CD4-positive, CD25-positive, alpha-beta regulatory T cell (primary cell): ENCODE results near the gene PIK3AP1. TPM values are rescaled to one million over a fixed set of nuclear protein-coding genes. Genes with fewer than 3 reads are reported as not detected.

Source experiments
- ATAC-seq, 2 donors: fragments of 150-1000 bp; cut with Tn5 transposase; one replicate each; pipeline ENCODE4 v1.10.0; 2021; ENCODE audit warnings: low read depth in 2 of 2, moderate number of reproducible peaks in 2 of 2, moderate library complexity in 1 of 2
- DNase-seq, 3 donors: peaks; one replicate each; pipeline versions ENCODE4 v3.0.0 to v3.0.0-alpha.2; 2012 to 2022; ENCODE audit warnings: mixed read lengths in 1 of 3
- H3K27ac ChIP-seq: one replicate; pipeline ENCODE4 v1.7.0; 2013; ENCODE audit warnings: mild to moderate bottlenecking, low read length; ENCODE audit not compliant: insufficient read depth, poor library complexity, severe bottlenecking
- H3K27me3 ChIP-seq: one replicate; pipeline ENCODE4 v1.7.0; 2013; ENCODE audit warnings: low read length; ENCODE audit not compliant: control insufficient read depth, insufficient read depth
- H3K36me3 ChIP-seq: one replicate; pipeline ENCODE4 v1.7.0; 2013; ENCODE audit warnings: mild to moderate bottlenecking, low read length, moderate library complexity; ENCODE audit not compliant: control insufficient read depth, insufficient read depth
- H3K4me1 ChIP-seq: 2 replicates; pipeline ENCODE4 v1.7.0; 2013; ENCODE audit warnings: mild to moderate bottlenecking, low read length; ENCODE audit not compliant: insufficient read depth, control insufficient read depth, poor library complexity, severe bottlenecking
- H3K4me3 ChIP-seq: one replicate; pipeline ENCODE4 v1.7.0; 2013; ENCODE audit warnings: low read depth, mild to moderate bottlenecking, low read length, moderate library complexity
- H3K9me3 ChIP-seq, 2 experiments: 1 replicate in 1 of 2; 2 replicates in 1 of 2; pipeline ENCODE4 v1.7.0; 2013; ENCODE audit warnings: low read length in 2 of 2, mild to moderate bottlenecking in 1 of 2, moderate library complexity in 1 of 2; ENCODE audit not compliant: control insufficient read depth in 2 of 2
- H3K27ac Mint-ChIP-seq, 3 donors: one replicate each; pipeline ENCODE4 v1.8.0; 2020 to 2022; ENCODE audit warnings: mild to moderate bottlenecking in 3 of 3, mixed read lengths in 3 of 3, moderate library complexity in 2 of 3
- H3K27me3 Mint-ChIP-seq: one replicate; pipeline ENCODE4 v1.8.0; 2022; ENCODE audit warnings: mild to moderate bottlenecking, mixed read lengths
- H3K36me3 Mint-ChIP-seq: one replicate; pipeline ENCODE4 v1.8.0; 2020; ENCODE audit warnings: mixed read lengths
- H3K4me1 Mint-ChIP-seq, 4 donors: one replicate each; pipeline ENCODE4 v1.8.0; 2020 to 2022; ENCODE audit warnings: mixed read lengths in 4 of 4, mild to moderate bottlenecking in 1 of 4
- H3K4me3 Mint-ChIP-seq, 4 donors: one replicate each; pipeline ENCODE4 v1.8.0; 2020 to 2022; ENCODE audit warnings: mild to moderate bottlenecking in 4 of 4, mixed read lengths in 4 of 4, moderate library complexity in 3 of 4
- H3K9me3 Mint-ChIP-seq, 7 donors: one replicate each; pipeline ENCODE4 v1.8.0; 2020 to 2022; ENCODE audit warnings: mixed read lengths in 7 of 7, mild to moderate bottlenecking in 3 of 7, moderate library complexity in 2 of 7
- polyA plus RNA-seq, 4 donors: library from polyadenylated mRNA; unstranded; fragments of 300-500 nt; fragmentation: Illumina TruSeq; gene quantifications; one replicate each; pipeline ENCODE4 v1.2.3, GENCODE V29; 2021
- total RNA-seq: library from RNA; stranded (reverse); gene quantifications from one replicate; pipeline ENCODE4 v1.2.3, GENCODE V29; 2022

Gene PIK3AP1
- total and polyA plus RNA-seq, 5 donors from 2014 or later: 0.92 to 3.5 (median 1.7) TPM

DNA sequence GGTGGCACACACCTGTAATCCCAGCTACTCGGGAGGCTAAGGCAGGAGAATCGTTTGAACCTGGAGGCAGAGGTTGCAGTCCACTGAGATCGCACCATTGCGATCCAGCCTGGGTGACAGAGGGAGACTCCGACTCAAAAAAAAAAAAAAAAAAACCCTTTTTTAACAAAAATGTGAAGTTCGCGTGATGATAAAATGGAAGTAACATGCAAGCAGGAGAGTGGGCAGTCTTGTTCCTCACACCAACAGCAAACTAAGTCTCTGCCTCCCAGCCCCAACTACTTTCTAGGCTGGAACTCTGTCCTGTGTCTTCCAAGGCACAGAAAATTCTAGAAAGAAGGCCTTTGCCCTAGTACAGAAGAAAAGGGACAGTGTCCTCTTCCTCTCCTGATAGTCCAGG, 11.3 kb downstream of the PIK3AP1 start:
- Histone ChIP-seq H3K4me1 (no peaks in the 10 kb centered on the region), H3K9me3 (no peaks in the 10 kb centered on the region), H3K4me3 (no peak overlapping the region), H3K36me3 (no peaks in the 10 kb centered on the region), H3K27me3 (no peaks in the 10 kb centered on the region), H3K27ac (no peak overlapping the region)
- Mint-ChIP-seq H3K27me3 (no peaks in the 10 kb centered on the region), H3K27ac (no peak overlapping the region), H3K4me3 (no peak overlapping the region), H3K9me3 (no peaks in the 10 kb centered on the region), H3K36me3 (no peaks in the 10 kb centered on the region), H3K4me1 (no peaks in the 10 kb centered on the region)
- DNase-seq: no peak
- no peak for ATAC-seq

DNA sequence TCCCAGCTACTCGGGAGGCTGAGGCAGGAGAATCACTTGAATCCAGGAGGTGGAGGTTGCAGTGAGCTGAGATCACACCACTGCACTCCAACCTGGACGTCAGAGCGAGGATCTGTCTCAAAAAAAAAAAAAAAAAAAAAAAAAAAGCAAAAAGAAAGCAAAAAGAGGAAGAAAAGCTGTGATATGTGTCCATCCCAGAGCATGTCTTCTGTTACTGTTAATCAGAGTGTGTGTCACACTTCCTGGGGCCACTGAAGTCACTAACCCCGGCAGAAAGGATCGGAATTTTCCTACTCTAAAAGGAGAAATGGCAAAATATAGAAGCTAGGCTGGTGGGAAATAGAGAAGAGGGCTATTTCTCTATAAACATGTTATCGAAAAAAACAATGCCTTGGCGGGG, 11.9 kb downstream of the PIK3AP1 start:
- H3K27me3 ChIP-seq: no peaks in the 10 kb centered on the region
- peak in 1 of 2 donors; percentile 46 for ATAC-seq

DNA sequence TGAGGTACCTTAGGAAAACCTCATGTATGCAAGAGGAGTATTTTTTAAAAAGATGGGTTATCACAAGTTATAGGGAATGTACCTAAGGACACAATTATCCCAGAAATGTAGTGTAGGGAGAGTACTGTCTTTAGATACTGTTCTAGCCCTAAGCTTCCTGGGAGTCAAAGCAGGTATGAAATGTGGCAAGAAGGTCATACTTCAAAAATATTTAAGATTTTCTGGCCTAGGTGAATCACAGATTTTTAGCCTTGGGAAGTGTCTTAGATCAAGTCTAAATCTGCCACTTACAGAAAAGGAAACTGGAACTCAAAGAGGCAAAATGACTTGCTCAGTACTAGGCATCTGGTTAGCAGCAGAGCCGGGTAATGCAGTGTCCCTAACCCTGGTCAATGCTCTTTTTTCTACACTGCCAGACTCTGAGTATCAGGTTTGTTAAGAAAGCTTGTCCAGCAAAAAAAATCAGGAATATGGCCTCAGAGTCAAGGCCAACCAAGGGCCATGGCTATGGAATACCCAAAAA, 13.9 kb downstream of the PIK3AP1 start:
- H3K4me1 Mint-ChIP-seq: peaks cover 0 to 3% (median 0%) of the 10 kb centered on the region in 4 donors

More for the DNA sequence above, 11.9 kb downstream of the PIK3AP1 start:
- no peaks in the 10 kb centered on the region for H3K9me3 ChIP-seq
- H3K4me1 Mint-ChIP-seq: peaks cover 0 to under 1% (median 0%) of the 10 kb centered on the region in 4 donors
- no peak overlapping the region for H3K4me3 Mint-ChIP-seq
- no peaks in the 10 kb centered on the region for H3K36me3 Mint-ChIP-seq
- H3K4me3 ChIP-seq: no peak overlapping the region
- H3K27ac Mint-ChIP-seq: peak overlapping the region in 1 of 3 donors; percentile 56
- H3K36me3 ChIP-seq: no peaks in the 10 kb centered on the region
- no peaks in the 10 kb centered on the region for H3K9me3 Mint-ChIP-seq
- H3K27me3 Mint-ChIP-seq: no peaks in the 10 kb centered on the region
- H3K27ac ChIP-seq: no peak overlapping the region
- DNase-seq: no peak
- H3K4me1 ChIP-seq: no peaks in the 10 kb centered on the region

DNA sequence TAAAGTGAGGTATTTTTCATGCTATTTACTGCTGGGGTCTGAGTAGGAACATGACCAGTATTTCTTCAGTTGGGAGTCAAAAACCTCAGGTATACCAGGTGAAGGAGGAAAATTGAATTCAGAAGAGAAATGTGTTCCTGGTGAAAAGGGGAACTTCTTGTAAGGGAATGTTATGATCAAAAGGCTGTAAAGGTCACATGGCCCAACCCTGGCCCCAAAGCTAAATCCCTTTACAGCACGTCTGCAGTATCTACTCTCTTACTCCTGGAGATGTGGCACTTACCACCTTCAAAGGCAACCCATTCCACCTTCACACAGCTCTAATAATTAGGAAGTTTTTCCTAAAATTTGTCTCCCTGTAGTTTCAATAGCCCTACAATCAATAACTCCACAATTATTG, 15.2 kb downstream of the PIK3AP1 start:
- no peak for ATAC-seq
- Mint-ChIP-seq H3K4me1 (peaks cover 0 to 3% (median 0%) of the 10 kb centered on the region in 4 donors), H3K36me3 (no peaks in the 10 kb centered on the region), H3K27me3 (no peaks in the 10 kb centered on the region), H3K4me3 (no peak overlapping the region), H3K9me3 (no peaks in the 10 kb centered on the region), H3K27ac (no peak overlapping the region)
- H3K27ac ChIP-seq: no peak overlapping the region
- no peak for DNase-seq
- no peaks in the 10 kb centered on the region for H3K4me1 ChIP-seq
- no peaks in the 10 kb centered on the region for H3K36me3 ChIP-seq
- H3K27me3 ChIP-seq: no peaks in the 10 kb centered on the region
- H3K4me3 ChIP-seq: no peak overlapping the region
- H3K9me3 ChIP-seq: no peaks in the 10 kb centered on the region

More for the DNA sequence above, 13.9 kb downstream of the PIK3AP1 start:
- H3K9me3 Mint-ChIP-seq: no peaks in the 10 kb centered on the region
- Histone ChIP-seq H3K9me3 (no peaks in the 10 kb centered on the region), H3K27ac (no peak overlapping the region), H3K27me3 (no peaks in the 10 kb centered on the region), H3K4me1 (no peaks in the 10 kb centered on the region), H3K36me3 (no peaks in the 10 kb centered on the region), H3K4me3 (no peak overlapping the region)
- no peaks in the 10 kb centered on the region for H3K36me3 Mint-ChIP-seq
- no peak overlapping the region for H3K27ac Mint-ChIP-seq
- H3K4me3 Mint-ChIP-seq: no peak overlapping the region
- no peaks in the 10 kb centered on the region for H3K27me3 Mint-ChIP-seq
- ATAC-seq: no peak
- DNase-seq: no peak

DNA sequence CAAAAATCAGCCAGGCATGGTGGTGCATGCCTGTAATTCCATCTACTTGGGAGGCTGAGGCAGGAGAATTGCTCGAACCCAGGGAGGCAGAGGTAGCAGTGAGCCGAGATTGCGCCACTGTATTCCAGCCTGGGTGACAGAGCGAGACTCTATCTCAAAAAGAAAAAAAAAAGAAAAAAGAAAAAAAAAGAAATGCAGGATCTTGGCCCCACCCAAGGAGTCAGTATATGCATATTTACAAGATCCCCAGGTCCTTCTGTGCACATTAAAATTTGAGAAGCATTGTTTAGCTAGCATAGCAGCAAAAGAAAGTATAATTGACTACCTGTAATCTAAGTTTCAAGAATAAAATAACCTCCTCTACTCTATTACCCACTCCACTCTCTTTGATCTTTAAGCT, 15.8 kb downstream of the PIK3AP1 start:
- no peaks in the 10 kb centered on the region for H3K9me3 ChIP-seq
- H3K36me3 ChIP-seq: no peaks in the 10 kb centered on the region
- ATAC-seq (no peak), DNase-seq (no peak)
- no peaks in the 10 kb centered on the region for H3K36me3 Mint-ChIP-seq
- no peak overlapping the region for H3K4me3 ChIP-seq
- no peaks in the 10 kb centered on the region for H3K27me3 ChIP-seq
- no peak overlapping the region for H3K27ac ChIP-seq
- H3K27ac Mint-ChIP-seq: no peak overlapping the region
- no peaks in the 10 kb centered on the region for H3K9me3 Mint-ChIP-seq
- H3K4me3 Mint-ChIP-seq: no peak overlapping the region
- H3K4me1 ChIP-seq: no peaks in the 10 kb centered on the region
- no peaks in the 10 kb centered on the region for H3K27me3 Mint-ChIP-seq
- peaks cover 0 to 3% (median 0%) of the 10 kb centered on the region in 4 donors for H3K4me1 Mint-ChIP-seq

DNA sequence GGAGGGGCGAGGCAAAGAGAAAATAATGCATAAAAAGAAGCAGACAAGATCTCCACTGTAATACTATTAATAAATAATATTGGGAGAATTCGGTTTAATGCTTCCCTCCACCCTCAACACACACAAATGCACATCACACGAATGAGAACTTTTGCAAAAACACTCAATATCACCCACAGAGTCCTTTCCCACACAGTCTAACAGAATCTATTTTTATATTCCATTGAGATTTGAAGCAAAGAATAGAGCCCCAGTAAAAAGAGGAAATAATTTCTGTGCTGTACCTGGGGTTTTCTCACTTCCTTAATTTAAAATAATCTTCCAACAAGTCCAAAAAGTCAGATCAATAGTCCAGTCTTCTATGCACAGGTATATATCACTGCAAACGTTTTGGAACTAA, 17.0 kb downstream of the PIK3AP1 start:
- peaks cover 0 to 3% (median 0%) of the 10 kb centered on the region in 4 donors for H3K4me1 Mint-ChIP-seq
- ATAC-seq: peak in 1 of 2 donors; percentile 32
- H3K9me3 ChIP-seq: no peaks in the 10 kb centered on the region
- H3K36me3 ChIP-seq: no peaks in the 10 kb centered on the region
- no peak overlapping the region for H3K4me3 Mint-ChIP-seq
- H3K27me3 ChIP-seq: no peaks in the 10 kb centered on the region
- no peak for DNase-seq
- H3K27ac Mint-ChIP-seq: no peak overlapping the region
- H3K4me1 ChIP-seq: no peaks in the 10 kb centered on the region
- H3K36me3 Mint-ChIP-seq: no peaks in the 10 kb centered on the region
- H3K9me3 Mint-ChIP-seq: no peaks in the 10 kb centered on the region
- no peak overlapping the region for H3K27ac ChIP-seq
- H3K4me3 ChIP-seq: no peak overlapping the region
- no peaks in the 10 kb centered on the region for H3K27me3 Mint-ChIP-seq

DNA sequence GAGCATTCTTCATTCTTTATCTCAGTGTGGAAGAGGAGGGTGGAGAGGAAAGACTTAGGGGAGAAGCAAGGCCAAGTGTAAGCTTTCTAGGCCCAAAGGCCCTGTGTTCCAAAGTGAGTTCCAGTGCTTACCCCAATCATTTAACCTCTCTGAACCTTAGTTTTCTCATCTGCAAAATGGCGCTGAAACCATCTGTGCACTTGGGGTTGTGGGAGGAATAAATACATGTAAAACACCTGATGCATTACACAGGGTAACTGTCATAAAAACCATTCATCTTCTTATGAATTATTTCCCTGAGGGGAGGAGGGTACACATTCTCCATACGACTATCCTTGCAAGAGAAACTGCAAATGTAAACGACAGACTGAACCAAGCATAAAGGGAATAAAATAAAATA, 19.0 kb downstream of the PIK3AP1 start:
- H3K36me3 ChIP-seq: no peaks in the 10 kb centered on the region
- no peak overlapping the region for H3K4me3 Mint-ChIP-seq
- no peaks in the 10 kb centered on the region for H3K27me3 Mint-ChIP-seq
- H3K36me3 Mint-ChIP-seq: no peaks in the 10 kb centered on the region
- H3K9me3 Mint-ChIP-seq: no peaks in the 10 kb centered on the region
- no peak overlapping the region for H3K4me3 ChIP-seq
- no peak overlapping the region for H3K27ac Mint-ChIP-seq
- H3K4me1 ChIP-seq: peaks cover under 1% of the 10 kb centered on the region
- H3K9me3 ChIP-seq: no peaks in the 10 kb centered on the region
- ATAC-seq: no peak
- no peak for DNase-seq
- no peaks in the 10 kb centered on the region for H3K27me3 ChIP-seq
- H3K4me1 Mint-ChIP-seq: peaks cover 2 to 8% (median 5%) of the 10 kb centered on the region in 4 donors
- H3K27ac ChIP-seq: no peak overlapping the region

DNA sequence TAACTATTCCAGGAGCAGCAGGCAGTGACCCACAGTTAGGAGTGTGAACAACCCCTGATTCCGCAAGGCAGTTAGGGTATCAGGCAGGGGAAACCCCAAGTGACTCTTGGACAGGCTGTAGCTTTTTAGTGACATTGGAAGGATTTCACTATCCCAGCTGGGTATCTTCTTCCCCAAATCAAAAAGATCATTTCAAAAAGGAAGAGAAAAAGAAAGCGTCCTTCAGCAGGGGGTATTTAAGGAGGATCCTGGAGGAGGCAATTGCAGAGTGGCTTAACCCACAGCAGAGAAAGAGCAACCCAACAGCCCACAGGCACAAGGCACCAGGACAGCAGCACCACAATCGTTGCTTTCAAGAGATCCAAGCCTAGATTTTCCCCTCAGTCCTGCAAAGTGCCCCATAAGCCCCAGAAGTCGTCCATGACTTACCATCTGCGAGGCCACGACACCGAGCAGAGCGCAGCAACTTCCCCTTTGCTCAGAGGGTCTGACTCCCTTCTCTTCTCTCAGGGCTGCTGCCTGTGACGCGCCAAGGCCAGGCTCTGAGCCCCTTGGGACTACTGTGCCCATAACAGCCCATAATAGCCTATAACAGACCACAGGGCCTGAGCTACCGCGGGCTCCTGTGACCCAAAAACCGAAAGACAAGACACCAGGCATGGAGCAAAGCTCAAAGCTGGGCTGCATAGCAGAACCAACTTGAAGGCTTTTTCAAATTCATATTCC, 19.8 kb downstream of the PIK3AP1 start:
- peaks cover 8% of the 10 kb centered on the region for H3K4me1 ChIP-seq
- H3K27ac Mint-ChIP-seq: peak overlapping the region in 1 of 3 donors; percentile 48
- H3K27ac ChIP-seq: no peak overlapping the region
- ATAC-seq (peak; percentile 60), DNase-seq (no peak)
- H3K9me3 Mint-ChIP-seq: no peaks in the 10 kb centered on the region
- H3K4me3 Mint-ChIP-seq: no peak overlapping the region
- H3K4me1 Mint-ChIP-seq: peaks cover 10 to 15% (median 11%) of the 10 kb centered on the region in 4 donors
- no peaks in the 10 kb centered on the region for H3K36me3 ChIP-seq
- no peaks in the 10 kb centered on the region for H3K27me3 Mint-ChIP-seq
- H3K9me3 ChIP-seq: no peaks in the 10 kb centered on the region
- H3K27me3 ChIP-seq: no peaks in the 10 kb centered on the region
- H3K36me3 Mint-ChIP-seq: no peaks in the 10 kb centered on the region
- H3K4me3 ChIP-seq: no peak overlapping the region
